Measurements from ENCODE around the gene CEP192. TPM values are rescaled to one million over a fixed set of nuclear protein-coding genes. Genes with fewer than 3 reads are reported as not detected.
"Not testable (repeated sequence)": the region's sequence is repeated elsewhere in the genome, so short reads cannot be mapped to it uniquely, and the experiment has no call there.

Gene CEP192
- total RNA-seq, 2 donors from 2014 or later: 26.4 to 35.6 TPM

DNA sequence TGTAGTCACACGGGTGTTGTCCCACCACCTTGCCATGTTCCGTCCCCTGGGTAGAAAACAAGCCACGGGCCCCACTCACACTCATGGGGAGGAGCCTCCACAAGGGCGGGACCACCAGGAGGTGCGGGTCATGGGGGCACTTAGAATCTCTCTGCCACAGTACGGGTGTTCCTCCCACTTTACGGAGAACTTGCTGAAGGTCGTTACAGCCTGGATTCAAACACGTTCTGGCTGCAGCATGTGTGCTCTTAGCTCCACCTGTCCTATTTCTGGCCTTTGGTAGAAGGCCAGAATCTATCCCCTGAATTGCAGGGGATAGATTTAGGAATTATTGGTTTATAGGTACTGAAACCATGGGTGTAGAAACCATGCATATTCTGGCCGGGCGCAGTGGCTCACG is 14.9 kb upstream of the CEP192 start:
- WGBS, 2 experiments (ENCODE audit: insufficient coverage in 1 of 2, insufficient read length in 1 of 2): 90 to 95% methylated on average over 9 to 12 of the region's 12 CpGs
- no peak for DNase-seq
- peaks cover 12% of the 10 kb centered on the region for H3K9me3 ChIP-seq (ENCODE audit: control insufficient read depth, low read length)
- Mint-ChIP-seq H3K9me3 (peaks cover 19% of the 10 kb centered on the region), H3K4me3 (no peak overlapping the region), H3K27me3 (ENCODE audit: insufficient read depth) (no peaks in the 10 kb centered on the region), H3K4me1 (peaks cover 9% of the 10 kb centered on the region), H3K27ac (no peak overlapping the region), H3K36me3 (ENCODE audit: low read depth) (peaks cover 71% of the 10 kb centered on the region)
- H3K4me3 ChIP-seq (ENCODE audit: low read length): no peak overlapping the region
- H3K27me3 ChIP-seq (ENCODE audit: control insufficient read depth, insufficient read depth, low read length, poor library complexity, severe bottlenecking): no peaks in the 10 kb centered on the region
- TF ChIP-seq, protein P1, sequence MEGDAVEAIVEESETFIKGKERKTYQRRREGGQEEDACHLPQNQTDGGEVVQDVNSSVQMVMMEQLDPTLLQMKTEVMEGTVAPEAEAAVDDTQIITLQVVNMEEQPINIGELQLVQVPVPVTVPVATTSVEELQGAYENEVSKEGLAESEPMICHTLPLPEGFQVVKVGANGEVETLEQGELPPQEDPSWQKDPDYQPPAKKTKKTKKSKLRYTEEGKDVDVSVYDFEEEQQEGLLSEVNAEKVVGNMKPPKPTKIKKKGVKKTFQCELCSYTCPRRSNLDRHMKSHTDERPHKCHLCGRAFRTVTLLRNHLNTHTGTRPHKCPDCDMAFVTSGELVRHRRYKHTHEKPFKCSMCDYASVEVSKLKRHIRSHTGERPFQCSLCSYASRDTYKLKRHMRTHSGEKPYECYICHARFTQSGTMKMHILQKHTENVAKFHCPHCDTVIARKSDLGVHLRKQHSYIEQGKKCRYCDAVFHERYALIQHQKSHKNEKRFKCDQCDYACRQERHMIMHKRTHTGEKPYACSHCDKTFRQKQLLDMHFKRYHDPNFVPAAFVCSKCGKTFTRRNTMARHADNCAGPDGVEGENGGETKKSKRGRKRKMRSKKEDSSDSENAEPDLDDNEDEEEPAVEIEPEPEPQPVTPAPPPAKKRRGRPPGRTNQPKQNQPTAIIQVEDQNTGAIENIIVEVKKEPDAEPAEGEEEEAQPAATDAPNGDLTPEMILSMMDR (conservative IDR thresholded peaks at IDR 0.05): no peak
- H3K36me3 ChIP-seq (ENCODE audit: control insufficient read depth, insufficient read depth, low read length): peaks cover 56% of the 10 kb centered on the region
- no peak overlapping the region for H3K27ac ChIP-seq (ENCODE audit: low read depth, low read length)
- H3K9ac ChIP-seq (ENCODE audit: extremely low read depth, low read length, poor library complexity, severe bottlenecking): no peak overlapping the region
- H3K4me1 ChIP-seq (ENCODE audit: control insufficient read depth, insufficient read depth, low read length): no peaks in the 10 kb centered on the region

DNA sequence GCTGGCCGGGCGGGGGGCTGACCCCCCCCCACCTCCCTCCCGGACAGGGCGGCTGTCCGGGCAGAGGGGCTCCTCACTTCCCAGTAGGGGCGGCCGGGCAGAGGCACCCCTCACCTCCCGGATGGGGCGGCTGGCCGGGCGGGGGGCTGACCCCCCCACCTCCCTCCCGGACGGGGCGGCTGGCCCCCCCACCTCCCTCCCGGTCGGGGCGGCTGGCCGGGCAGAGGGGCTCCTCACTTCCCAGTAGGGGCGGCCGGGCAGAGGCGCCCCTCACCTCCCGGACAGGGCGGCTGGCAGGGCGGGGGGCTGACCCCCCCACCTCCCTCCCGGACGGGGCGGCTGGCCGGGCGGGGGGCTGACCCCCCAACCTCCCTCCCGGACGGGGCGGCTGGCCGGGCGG is 11.1 kb upstream of the CEP192 start:
- H3K9ac ChIP-seq (ENCODE audit: extremely low read depth, low read length, poor library complexity, severe bottlenecking); H3K27me3 Mint-ChIP-seq (ENCODE audit: insufficient read depth); H3K9me3 ChIP-seq (ENCODE audit: control insufficient read depth, low read length); H3K27ac ChIP-seq (ENCODE audit: low read depth, low read length); H3K4me3 ChIP-seq (ENCODE audit: low read length); H3K27me3 ChIP-seq (ENCODE audit: control insufficient read depth, insufficient read depth, low read length, poor library complexity, severe bottlenecking); H3K4me3 Mint-ChIP-seq; H3K27ac Mint-ChIP-seq; DNase-seq; H3K4me1 ChIP-seq (ENCODE audit: control insufficient read depth, insufficient read depth, low read length): not testable (repeated sequence)
- Mint-ChIP-seq H3K9me3 (peaks cover 20% of the 10 kb centered on the region), H3K4me1 (peaks cover 21% of the 10 kb centered on the region), H3K36me3 (ENCODE audit: low read depth) (peaks cover 60% of the 10 kb centered on the region)
- no CpG with 5 or more reads among the region's 34 CpGs for WGBS, 2 experiments (ENCODE audit: insufficient coverage in 1 of 2, insufficient read length in 1 of 2)
- H3K36me3 ChIP-seq (ENCODE audit: control insufficient read depth, insufficient read depth, low read length): peaks cover 53% of the 10 kb centered on the region

DNA sequence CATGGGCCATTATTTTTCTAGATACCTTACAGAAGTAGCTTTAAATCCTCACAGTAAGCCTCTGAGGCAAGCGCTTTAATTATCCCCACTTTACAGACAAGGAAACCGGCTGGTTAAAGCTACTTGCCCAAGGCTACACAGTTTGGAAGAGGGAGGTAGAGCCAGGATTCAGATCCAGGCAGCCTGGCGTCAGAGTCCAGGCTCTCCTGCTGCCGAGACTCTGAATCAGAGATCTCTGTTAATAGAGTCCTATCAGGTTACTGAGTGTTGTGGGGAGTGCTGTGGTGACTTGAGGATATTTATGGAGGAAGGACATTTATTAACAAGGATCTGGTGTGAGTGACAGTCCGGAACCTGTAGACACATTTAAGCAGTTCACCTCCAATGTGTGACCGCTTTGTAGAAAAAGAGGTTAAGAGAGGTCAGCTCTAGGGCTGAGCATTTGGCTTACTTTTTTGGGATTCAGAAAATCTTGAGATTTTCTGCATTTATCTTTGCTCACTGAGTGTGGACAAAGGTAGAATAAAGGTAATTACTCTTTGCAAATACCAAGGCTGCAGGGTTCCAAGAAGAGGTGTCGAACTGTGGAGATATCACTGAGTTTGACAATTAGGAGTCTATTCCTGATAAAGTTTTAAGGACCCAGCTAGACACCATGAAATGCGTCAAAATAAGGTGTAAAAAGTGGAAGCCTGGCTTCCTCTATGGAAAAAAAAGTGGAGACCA is 1.6 kb upstream of the CEP192 start:
- Histone ChIP-seq H3K4me1 (ENCODE audit: control insufficient read depth, insufficient read depth, low read length) (peaks cover 22% of the 10 kb centered on the region), H3K9me3 (ENCODE audit: control insufficient read depth, low read length) (no peaks in the 10 kb centered on the region), H3K9ac (ENCODE audit: extremely low read depth, low read length, poor library complexity, severe bottlenecking) (no peak overlapping the region), H3K27me3 (ENCODE audit: control insufficient read depth, insufficient read depth, low read length, poor library complexity, severe bottlenecking) (no peaks in the 10 kb centered on the region), H3K27ac (ENCODE audit: low read depth, low read length) (no peak overlapping the region), H3K36me3 (ENCODE audit: control insufficient read depth, insufficient read depth, low read length) (peaks cover 7% of the 10 kb centered on the region), H3K4me3 (ENCODE audit: low read length) (peak overlapping the region; percentile 97)
- TF ChIP-seq, protein P1 (conservative IDR thresholded peaks at IDR 0.05): no peak
- Mint-ChIP-seq H3K27me3 (ENCODE audit: insufficient read depth) (no peaks in the 10 kb centered on the region), H3K4me1 (peaks cover 43% of the 10 kb centered on the region), H3K27ac (peak overlapping the region; percentile 97), H3K36me3 (ENCODE audit: low read depth) (peaks cover 5% of the 10 kb centered on the region), H3K9me3 (no peaks in the 10 kb centered on the region), H3K4me3 (no peak overlapping the region)
- no peak for DNase-seq
- 62 to 68% methylated on average over 7 to 8 of the region's 8 CpGs for WGBS, 2 experiments (ENCODE audit: insufficient coverage in 1 of 2, insufficient read length in 1 of 2)

All from endodermal cell (in vitro differentiated cells).